ENCODE results near the gene HS6ST2.

- no peak for TF ChIP-seq CTCF (IDR thresholded peaks at IDR 0.05)
- no peak for TF ChIP-seq USF2 (IDR thresholded peaks at IDR 0.05; ENCODE audit: borderline replicate concordance, low read depth, low read length)
Measured at GRCh38 chrX:132876523-132877338, 81.7 kb downstream of the HS6ST2 start.

Data from SK-N-SH (cell line).